ENCODE data around the gene ZBTB9.

The ZBTB9 gene

DNA sequence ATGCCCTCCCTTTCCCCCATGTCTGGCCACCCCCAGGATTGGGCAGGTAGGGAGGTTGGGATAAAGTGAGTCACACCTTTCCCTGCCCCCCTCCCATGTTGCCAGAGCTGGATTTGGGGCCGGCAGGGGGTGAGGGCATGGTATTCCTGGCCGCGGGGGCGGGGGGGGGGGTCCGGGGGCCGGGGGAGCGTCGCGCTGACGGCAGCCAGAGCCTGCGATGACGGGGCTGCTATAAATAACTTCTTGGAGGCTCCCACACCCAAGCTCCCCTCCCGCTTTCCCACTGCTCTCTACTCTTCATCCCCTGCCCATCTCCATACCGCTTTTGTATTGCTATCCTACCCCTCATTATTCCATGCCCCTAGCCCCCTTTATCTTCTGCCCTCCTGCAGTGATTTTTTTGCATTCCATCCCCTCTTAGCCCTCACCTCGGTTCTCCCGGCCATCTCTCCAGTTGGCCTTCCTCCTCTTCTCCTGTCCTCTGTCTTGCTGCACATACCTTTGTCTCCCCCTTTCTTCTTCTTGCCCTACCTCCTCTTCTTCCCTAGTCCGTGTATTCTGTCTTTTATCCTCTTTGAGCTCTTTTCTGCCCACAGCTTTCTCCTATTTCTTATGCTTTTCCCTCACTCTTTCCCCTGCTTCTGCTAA lies 20.7 kb upstream of the ZBTB9 start:
- no peak for DNase-seq

- no peak for DNase-seq
These were observed 19.4 kb upstream of the ZBTB9 start for GRCh38 chr6:33434961-33435360.

GRCh38 chr6:33437666-33438065 lies 16.7 kb upstream of the ZBTB9 start:
- no peak for DNase-seq

DNA sequence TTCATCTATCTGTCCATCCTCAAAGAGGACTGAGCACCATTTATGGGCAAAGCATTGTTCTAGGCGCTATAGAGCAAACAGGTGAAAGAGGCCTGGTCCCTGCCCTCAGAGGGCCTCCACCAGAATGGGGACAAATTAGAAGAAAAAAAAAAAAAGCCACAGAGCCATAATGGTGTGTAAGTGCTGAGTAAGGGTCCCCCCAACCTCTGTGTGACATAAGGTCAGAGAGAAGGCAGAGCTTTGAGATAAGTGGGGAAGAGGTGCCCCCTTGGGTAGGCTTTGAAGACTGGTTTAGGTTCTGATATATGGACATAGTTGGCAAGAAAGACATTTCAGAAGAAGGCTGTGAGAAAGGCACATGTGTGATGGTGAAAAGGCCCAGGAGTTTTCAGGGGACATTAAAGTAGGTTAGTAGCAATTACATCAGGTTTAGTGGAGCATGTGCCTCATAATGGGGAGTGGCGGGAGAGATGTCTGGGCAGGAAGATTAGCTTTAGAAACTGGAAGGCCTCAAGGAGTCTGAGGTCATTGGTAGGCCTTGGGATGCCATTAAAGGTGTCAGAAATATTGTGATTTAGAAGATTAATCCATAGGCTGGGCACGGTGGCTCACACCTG lies 15.3 kb upstream of the ZBTB9 start:
- DNase-seq, result no peak

- no peak for DNase-seq
These were observed 14.3 kb upstream of the ZBTB9 start for GRCh38 chr6:33439956-33440648.

DNA sequence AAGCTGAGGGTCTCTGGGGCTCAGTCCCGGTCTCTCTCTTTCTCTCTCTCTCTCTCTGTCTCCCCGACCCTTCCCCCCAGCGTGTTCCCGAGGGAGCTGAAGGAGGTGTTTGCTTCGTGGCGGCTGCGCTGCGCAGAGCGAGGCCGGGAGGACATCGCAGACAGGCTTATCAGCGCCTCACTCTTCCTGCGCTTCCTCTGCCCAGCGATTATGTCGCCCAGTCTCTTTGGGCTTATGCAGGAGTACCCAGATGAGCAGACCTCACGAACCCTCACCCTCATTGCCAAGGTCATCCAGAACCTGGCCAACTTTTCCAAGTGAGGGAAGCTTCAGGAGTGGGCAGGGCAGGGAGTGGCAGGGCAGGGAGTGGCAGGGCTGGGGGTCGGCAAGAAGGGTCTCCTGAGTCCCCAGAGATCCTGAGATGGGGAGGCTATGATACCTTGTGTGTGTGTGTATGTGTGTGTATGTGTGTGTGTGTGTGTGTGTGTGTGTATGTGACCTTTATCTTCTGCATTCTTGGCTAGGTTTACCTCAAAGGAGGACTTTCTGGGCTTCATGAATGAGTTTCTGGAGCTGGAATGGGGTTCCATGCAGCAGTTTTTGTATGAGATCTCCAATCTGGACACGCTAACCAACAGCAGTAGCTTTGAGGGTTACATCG lies 13.6 kb upstream of the ZBTB9 start:
- DNase-seq, result no peak

DNA sequence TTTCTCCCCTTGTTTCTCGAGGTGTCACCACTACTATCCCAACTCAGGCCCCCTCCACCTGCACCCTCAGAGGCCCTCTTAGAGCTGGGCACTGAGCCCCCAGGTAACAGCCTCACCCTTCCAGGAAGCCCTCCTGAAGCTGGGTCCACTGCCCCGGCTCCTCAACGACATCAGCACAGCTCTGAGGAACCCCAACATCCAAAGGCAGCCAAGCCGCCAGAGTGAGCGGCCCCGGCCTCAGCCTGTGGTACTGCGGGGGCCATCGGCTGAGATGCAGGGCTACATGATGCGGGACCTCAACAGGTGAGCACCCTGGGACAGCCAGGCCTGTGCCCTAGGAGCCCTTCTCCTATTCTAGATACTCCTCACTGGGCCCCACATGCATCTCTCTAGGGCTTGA lies 12.9 kb upstream of the ZBTB9 start:
- DNase-seq, result no peak

GRCh38 chr6:33442283-33442682 lies 12.1 kb upstream of the ZBTB9 start:
- no peak for DNase-seq

DNA sequence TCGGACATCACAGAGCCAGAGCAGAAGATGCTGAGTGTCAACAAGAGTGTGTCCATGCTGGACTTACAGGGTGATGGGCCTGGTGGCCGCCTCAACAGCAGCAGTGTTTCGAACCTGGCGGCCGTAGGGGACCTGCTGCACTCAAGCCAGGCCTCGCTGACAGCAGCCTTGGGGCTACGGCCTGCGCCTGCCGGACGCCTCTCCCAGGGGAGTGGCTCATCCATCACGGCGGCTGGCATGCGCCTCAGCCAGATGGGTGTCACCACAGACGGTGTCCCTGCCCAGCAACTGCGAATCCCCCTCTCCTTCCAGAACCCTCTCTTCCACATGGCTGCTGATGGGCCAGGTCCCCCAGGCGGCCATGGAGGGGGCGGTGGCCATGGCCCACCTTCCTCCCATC lies 11.4 kb upstream of the ZBTB9 start:
- no peak for DNase-seq

- no peak for DNase-seq
These were observed 10.5 kb upstream of the ZBTB9 start for GRCh38 chr6:33443619-33444504.

- DNase-seq, result no peak
These were observed 9.2 kb upstream of the ZBTB9 start for GRCh38 chr6:33445119-33445603.

DNA sequence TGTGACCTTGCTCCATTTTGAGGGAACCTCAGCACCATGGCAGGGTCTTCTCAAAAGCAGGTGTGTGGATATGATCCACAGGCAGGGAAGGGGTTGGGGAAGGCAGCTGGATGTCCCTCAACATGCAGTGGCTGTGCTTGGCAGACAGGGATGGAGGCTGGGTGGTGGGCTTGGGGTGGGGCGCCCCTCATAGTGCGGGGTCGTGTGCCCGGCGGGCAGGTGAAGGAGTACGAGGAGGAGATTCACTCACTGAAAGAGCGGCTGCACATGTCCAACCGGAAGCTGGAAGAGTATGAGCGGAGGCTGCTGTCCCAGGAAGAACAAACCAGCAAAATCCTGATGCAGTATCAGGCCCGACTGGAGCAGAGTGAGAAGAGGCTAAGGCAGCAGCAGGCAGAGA lies 8.0 kb upstream of the ZBTB9 start:
- no peak for DNase-seq

DNA sequence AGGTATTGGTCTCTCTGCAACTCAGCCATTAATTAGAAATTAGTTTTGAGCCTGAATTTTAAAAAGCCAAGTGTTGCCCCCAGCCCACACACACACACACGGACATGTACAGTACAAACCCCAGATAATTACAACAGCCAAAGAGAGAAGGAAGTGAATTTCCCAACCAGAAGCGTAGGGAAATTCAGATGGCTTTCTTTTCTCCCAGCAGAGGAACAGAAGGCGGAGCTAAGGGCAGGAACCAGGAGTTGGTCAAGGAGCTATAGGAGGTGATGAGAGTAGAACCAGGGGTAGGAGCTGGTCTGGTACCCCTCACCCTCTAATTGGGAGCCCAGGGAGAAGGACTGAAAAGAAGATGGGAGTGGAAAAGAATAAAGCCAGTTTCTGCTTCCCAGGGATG lies 3.9 kb upstream of the ZBTB9 start:
- DNase-seq, result no peak

GRCh38 chr6:33451606-33452005 lies 2.8 kb upstream of the ZBTB9 start:
- no peak for DNase-seq

DNA sequence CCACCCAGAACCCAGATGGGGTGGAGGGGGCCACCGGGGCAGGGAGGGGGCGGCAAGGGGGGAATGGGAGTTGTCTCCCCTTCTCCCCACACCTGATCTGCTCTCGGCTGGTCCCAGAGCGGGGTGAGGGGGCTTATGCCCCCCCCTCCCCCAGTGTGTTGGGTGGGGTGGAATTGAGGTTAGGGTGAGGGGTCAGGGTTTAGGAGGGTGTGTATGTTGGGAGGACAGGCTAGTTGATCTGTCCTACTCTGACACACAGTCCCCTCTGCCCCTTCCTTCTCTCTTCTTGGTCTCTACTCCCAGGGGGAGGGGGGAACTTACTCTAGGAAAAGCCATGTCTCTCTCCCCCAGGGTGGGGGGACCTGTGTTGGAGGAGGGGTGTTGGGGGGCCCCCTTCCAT lies 1.9 kb upstream of the ZBTB9 start:
- no peak for DNase-seq

- peak; percentile 26 for DNase-seq
These were observed 875 bp upstream of the ZBTB9 start for GRCh38 chr6:33453393-33454008.

- DNase-seq, result no peak
These were observed 675 bp downstream of the ZBTB9 start for GRCh38 chr6:33455051-33455450.

DNA sequence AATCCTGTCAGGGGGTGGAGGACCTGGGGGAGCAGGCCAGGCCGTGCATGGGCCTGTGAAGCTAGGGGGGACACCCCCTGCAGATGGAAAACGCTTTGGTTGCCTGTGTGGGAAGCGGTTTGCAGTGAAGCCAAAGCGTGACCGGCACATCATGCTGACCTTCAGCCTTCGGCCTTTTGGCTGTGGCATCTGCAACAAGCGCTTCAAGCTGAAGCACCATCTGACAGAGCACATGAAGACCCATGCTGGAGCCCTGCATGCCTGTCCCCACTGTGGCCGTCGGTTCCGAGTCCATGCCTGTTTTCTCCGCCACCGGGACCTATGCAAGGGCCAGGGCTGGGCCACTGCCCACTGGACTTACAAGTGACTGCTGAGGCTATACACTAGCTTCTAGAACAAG lies 1.8 kb downstream of the ZBTB9 start:
- no peak for DNase-seq

- no peak for DNase-seq
These were observed 4.3 kb downstream of the ZBTB9 start for GRCh38 chr6:33458676-33459075.

DNA sequence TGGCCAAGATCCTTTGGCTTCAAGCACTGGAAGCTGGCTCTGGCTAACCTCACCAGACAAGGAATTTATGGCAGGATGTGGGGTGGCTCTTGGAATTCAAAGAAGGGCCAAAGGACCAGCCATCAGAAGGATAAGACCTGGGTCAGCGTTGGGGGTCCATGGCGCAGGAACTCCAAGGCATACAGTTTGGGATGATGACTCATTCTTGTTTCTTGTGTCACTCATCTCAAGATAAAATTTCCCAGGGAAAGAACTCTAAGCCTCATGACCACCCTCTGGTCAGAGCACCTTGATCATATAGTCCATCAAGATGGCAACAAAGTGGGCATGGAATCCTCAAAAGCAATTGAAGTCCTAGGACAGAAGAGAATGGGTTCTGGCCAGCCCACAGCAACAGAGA lies 4.8 kb downstream of the ZBTB9 start:
- DNase-seq, result no peak

DNA sequence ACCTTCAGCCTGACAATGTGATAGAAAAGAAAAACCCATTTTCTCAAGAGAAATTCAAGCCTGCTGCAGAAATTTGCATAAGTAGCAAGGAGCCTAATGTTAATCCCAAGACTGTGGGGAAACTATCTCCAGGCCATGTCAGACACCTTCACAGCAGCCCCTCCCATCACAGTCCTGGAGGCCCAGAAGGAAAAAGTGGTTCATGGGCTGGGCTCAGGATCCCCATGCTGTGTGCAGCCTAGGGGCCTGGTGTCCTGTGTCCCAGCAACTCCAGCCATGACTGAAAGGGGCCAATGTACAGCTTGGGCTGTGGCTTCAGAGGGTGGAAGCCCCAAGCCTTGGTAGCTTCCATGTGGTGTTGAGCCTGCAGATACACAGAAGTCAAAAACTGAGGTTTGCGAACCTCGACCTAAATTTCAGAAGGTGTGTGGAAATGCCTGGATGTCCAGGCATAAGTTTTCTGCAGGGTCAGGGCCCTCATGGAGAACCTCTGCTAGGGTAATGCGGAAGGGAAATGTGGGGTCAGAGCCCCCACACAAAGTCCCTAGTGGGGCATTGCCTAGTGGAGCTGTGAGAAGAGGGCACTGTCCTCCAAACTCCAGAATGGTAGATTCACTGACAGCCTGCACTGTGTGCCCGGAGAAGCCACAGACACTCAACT lies 11.8 kb downstream of the ZBTB9 start:
- DNase-seq, result no peak

DNA sequence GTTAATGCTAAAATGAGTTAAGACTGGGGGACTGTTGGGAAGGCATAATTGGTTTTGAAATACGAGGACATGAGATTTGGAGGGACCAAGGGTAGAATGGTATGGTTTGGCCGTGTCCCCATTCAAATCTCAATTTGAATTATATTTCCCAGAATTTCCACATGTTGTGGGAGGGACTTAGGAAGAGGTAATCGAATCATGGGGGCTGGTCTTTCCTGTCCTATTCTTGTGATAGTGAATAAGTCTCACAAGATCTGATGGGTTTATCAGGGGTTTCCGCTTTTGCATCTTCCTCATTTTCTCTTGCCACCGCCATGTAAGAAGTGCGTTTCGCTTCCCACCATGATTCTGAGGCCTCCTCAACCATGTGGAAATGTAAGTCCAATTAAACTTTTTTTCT lies 12.7 kb downstream of the ZBTB9 start:
- no peak for DNase-seq

All from NCI-H2171 treated with DMSO at 0.1 percent for 48 hours (cell line).